H1 (cell line): ENCODE measurements around the gene TMTC2. TPM values are rescaled to one million over a fixed set of nuclear protein-coding genes. Genes with fewer than 3 reads are reported as not detected.

Experiments
- CTCF ChIA-PET: fragments of 300-600 bp; sonication (Branson Sonifier 250); formaldehyde crosslinking; loops from one replicate; lab custom pipeline; 2021; ENCODE audit not compliant: partially characterized antibody; lab: Charles Lee
- POLR2A ChIA-PET: fragments of 300-600 bp; sonication (Branson Sonifier 250); formaldehyde crosslinking; loops from one replicate; lab custom pipeline; 2021; ENCODE audit warnings: inconsistent platforms; ENCODE audit not compliant: partially characterized antibody; lab: Charles Lee
- DNase-seq, 2 experiments: peaks; one replicate each; pipeline versions ENCODE4 v3.0.0 to v3.0.0-alpha.2; 2010 to 2022; ENCODE audit warnings: low spot score in 2 of 2, low read depth in 1 of 2, mixed read lengths in 1 of 2
- FAIRE-seq: peaks from 2 replicates; lab custom pipeline; 2011; peaks lifted over from hg19 to GRCh38; lab: Jason Lieb, UNC
- H2AFZ ChIP-seq: 2 replicates; pipeline ENCODE4 v1.8.1; 2012; ENCODE audit warnings: low read length, inconsistent platforms
- H2AK5ac ChIP-seq: 2 replicates; pipeline ENCODE4 v1.6.1; 2013; ENCODE audit warnings: low read depth, low read length
- H2BK120ac ChIP-seq: replicated peaks from 2 replicates; pipeline ENCODE3; 2013; ENCODE audit warnings: low read depth, low read length, inconsistent platforms
- H2BK12ac ChIP-seq: 2 replicates; pipeline ENCODE4 v1.6.1; 2013; ENCODE audit warnings: low read depth, low read length
- H2BK15ac ChIP-seq: 2 replicates; pipeline ENCODE4 v1.6.1; 2013; ENCODE audit warnings: low read length
- H2BK20ac ChIP-seq: 2 replicates; pipeline ENCODE4 v1.6.1; 2013; ENCODE audit warnings: low read length
- H2BK5ac ChIP-seq: 2 replicates; pipeline ENCODE4 v1.6.1; 2013; ENCODE audit warnings: low read depth, low read length
- H3K14ac ChIP-seq: 2 replicates; pipeline ENCODE4 v1.6.1; 2013; ENCODE audit warnings: inconsistent platforms; ENCODE audit not compliant: insufficient read length
- H3K18ac ChIP-seq: 2 replicates; pipeline ENCODE4 v1.6.1; 2013; ENCODE audit warnings: low read length; ENCODE audit errors: extremely low read depth
- H3K23ac ChIP-seq: 2 replicates; pipeline ENCODE4 v1.6.1; 2013; ENCODE audit warnings: inconsistent platforms; ENCODE audit not compliant: insufficient read length
- H3K23me2 ChIP-seq: 2 replicates; pipeline ENCODE4 v1.6.1; 2013; ENCODE audit warnings: low read depth, low read length
- H3K27ac ChIP-seq: 2 replicates; pipeline ENCODE4 v1.6.1; 2011; ENCODE audit warnings: low read depth, low read length, inconsistent platforms
- H3K27me3 ChIP-seq, 4 experiments: replicated peaks in 1 of 4; 1 replicate in 1 of 4; 2 replicates in 3 of 4; pipeline versions ENCODE4 v1.6.1 to v1.8.1; 2011 to 2013; ENCODE audit warnings: low read length in 3 of 4, mild to moderate bottlenecking in 3 of 4, inconsistent platforms in 2 of 4, mixed read lengths in 2 of 4, moderate library complexity in 1 of 4; ENCODE audit not compliant: control insufficient read depth in 3 of 4, insufficient read depth in 3 of 4; ENCODE audit errors: extremely low read depth in 1 of 4
- H3K36me3 ChIP-seq, 4 experiments: 2 replicates each; pipeline versions ENCODE4 v1.6.1 to v1.8.1; 2011 to 2013; ENCODE audit warnings: mild to moderate bottlenecking in 4 of 4, low read length in 3 of 4, moderate library complexity in 2 of 4, control low read depth in 1 of 4, inconsistent platforms in 1 of 4; ENCODE audit not compliant: insufficient read depth in 4 of 4, control insufficient read depth in 2 of 4
- H3K4ac ChIP-seq: replicated peaks from 2 replicates; pipeline ENCODE3; 2013; ENCODE audit warnings: low read length, low read depth, mixed read lengths, inconsistent platforms; ENCODE audit not compliant: insufficient read length
- H3K4me1 ChIP-seq, 4 experiments: replicated peaks in 1 of 4; 1 replicate in 1 of 4; 2 replicates in 3 of 4; pipeline versions ENCODE4 v1.6.1 to v1.8.1; 2011 to 2013; ENCODE audit warnings: low read length in 3 of 4, inconsistent platforms in 2 of 4, mixed read lengths in 1 of 4; ENCODE audit not compliant: insufficient read depth in 4 of 4, control insufficient read depth in 3 of 4
- H3K4me2 ChIP-seq, 2 experiments: 2 replicates each; pipeline versions ENCODE4 v1.6.1 to v1.8.1; 2011 to 2013; ENCODE audit warnings: low read depth in 2 of 2, low read length in 2 of 2, control low read depth in 1 of 2, inconsistent platforms in 1 of 2, mild to moderate bottlenecking in 1 of 2; ENCODE audit not compliant: insufficient read depth in 1 of 2
- H3K4me3 ChIP-seq, 4 experiments: fragments of 200-600, 300-600 bp in 1 of 4; sonication (generic), shearing (Covaris generic), sonication (Bioruptor Twin) in 1 of 4; 2 replicates each; pipeline versions ENCODE4 v1.5.1 to v1.8.1; 2011 to 2016; ENCODE audit warnings: low read length in 4 of 4, low read depth in 3 of 4, control low read depth in 2 of 4, inconsistent platforms in 2 of 4, mild to moderate bottlenecking in 2 of 4, mixed read lengths in 1 of 4, moderate library complexity in 1 of 4; ENCODE audit not compliant: insufficient read depth in 2 of 4; ENCODE audit errors: extremely low read depth in 1 of 4
- H3K56ac ChIP-seq: replicated peaks from 2 replicates; pipeline ENCODE3; 2013; ENCODE audit warnings: low read depth, mild to moderate bottlenecking, mixed read lengths, low read length, inconsistent platforms; ENCODE audit not compliant: insufficient read length
- H3K79me1 ChIP-seq: 2 replicates; pipeline ENCODE4 v1.6.1; 2013; ENCODE audit warnings: low read depth, low read length, control low read depth
- H3K79me2 ChIP-seq, 2 experiments: 2 replicates each; pipeline versions ENCODE4 v1.6.1 to v1.8.1; 2012 to 2013; ENCODE audit warnings: low read length in 2 of 2, mild to moderate bottlenecking in 2 of 2, inconsistent platforms in 1 of 2; ENCODE audit not compliant: insufficient read depth in 2 of 2, control insufficient read depth in 1 of 2
- H3K9ac ChIP-seq, 4 experiments: replicated peaks in 1 of 4; 1 replicate in 1 of 4; 2 replicates in 3 of 4; pipeline versions ENCODE4 v1.6.1 to v1.8.1; 2011 to 2013; ENCODE audit warnings: low read depth in 3 of 4, low read length in 3 of 4, control low read depth in 2 of 4, mild to moderate bottlenecking in 2 of 4, moderate library complexity in 2 of 4, inconsistent platforms in 1 of 4; ENCODE audit errors: extremely low read depth in 1 of 4
- H3K9me3 ChIP-seq, 2 experiments: 2 replicates each; pipeline versions ENCODE4 v1.6.1 to v1.8.1; 2012 to 2013; ENCODE audit warnings: mild to moderate bottlenecking in 2 of 2, moderate library complexity in 2 of 2, control low read depth in 1 of 2, inconsistent platforms in 1 of 2, low read depth in 1 of 2, low read length in 1 of 2, mixed read lengths in 1 of 2; ENCODE audit not compliant: insufficient read depth in 2 of 2
- H4K20me1 ChIP-seq, 2 experiments: replicated peaks in 1 of 2; 2 replicates each; pipeline versions ENCODE3 to v1.8.1; 2011 to 2013; ENCODE audit warnings: inconsistent platforms in 2 of 2, low read length in 2 of 2, mild to moderate bottlenecking in 1 of 2; ENCODE audit not compliant: insufficient read depth in 2 of 2, control insufficient read depth in 1 of 2
- H4K5ac ChIP-seq: 2 replicates; pipeline ENCODE4 v1.6.1; 2013; ENCODE audit warnings: low read length, low read depth, mixed read lengths, inconsistent platforms; ENCODE audit not compliant: insufficient read length
- H4K8ac ChIP-seq: 2 replicates; pipeline ENCODE4 v1.8.0; 2013; ENCODE audit warnings: mild to moderate bottlenecking, moderate library complexity, low read length, inconsistent platforms; ENCODE audit not compliant: insufficient read depth; ENCODE audit errors: extremely low read depth
- H4K91ac ChIP-seq: replicated peaks from 2 replicates; pipeline ENCODE3; 2013; ENCODE audit warnings: low read length, mixed read lengths, inconsistent platforms; ENCODE audit not compliant: insufficient read length
- ATF3 ChIP-seq: IDR thresholded peaks from 2 replicates; pipeline ENCODE4 v1.6.1; 2011; ENCODE audit warnings: low read depth, mild to moderate bottlenecking, low read length; ENCODE audit not compliant: insufficient read depth
- CHD2 ChIP-seq: IDR thresholded peaks from 2 replicates; pipeline ENCODE4 v1.6.1; 2012; ENCODE audit warnings: low read length, improper control_type of control experiment
- EP300 ChIP-seq, 2 experiments: IDR thresholded peaks; 1 replicate in 1 of 2; 2 replicates in 1 of 2; pipeline ENCODE4 v1.6.1; 2011 to 2012; ENCODE audit warnings: low read depth in 2 of 2, low read length in 2 of 2, mild to moderate bottlenecking in 2 of 2, borderline replicate concordance in 1 of 2, inconsistent platforms in 1 of 2, moderate library complexity in 1 of 2
- EZH2 ChIP-seq: fragments of 200-600 bp; sonication (generic); IDR thresholded peaks from 2 replicates; pipeline ENCODE4 v1.7.1; 2012; ENCODE audit warnings: low read depth, mild to moderate bottlenecking, moderate library complexity, low read length, inconsistent platforms; ENCODE audit not compliant: severe bottlenecking
- KDM4A ChIP-seq: IDR thresholded peaks from one replicate; pipeline ENCODE4 v1.7.1; 2012; ENCODE audit warnings: low read depth, mild to moderate bottlenecking, moderate library complexity, low read length, inconsistent platforms; ENCODE audit not compliant: severe bottlenecking
- PHF8 ChIP-seq: fragments of 200-600 bp; sonication (generic); conservative IDR thresholded peaks from 2 replicates; pipeline ENCODE4 v1.7.1; 2012; ENCODE audit warnings: low read depth, mild to moderate bottlenecking, inconsistent platforms, low read length, moderate library complexity
- RNF2 ChIP-seq: fragments of 200-900, 300-1000 bp; sonication (generic); IDR thresholded peaks from 2 replicates; pipeline ENCODE4 v1.7.1; 2016; ENCODE audit warnings: borderline replicate concordance, low read depth, mild to moderate bottlenecking, antibody characterized with exemption, low read length; ENCODE audit not compliant: poor library complexity, severe bottlenecking; ENCODE audit errors: missing control alignments
- polyA plus RNA-seq, 7 experiments: library from polyadenylated mRNA; depleted of rRNA in 3 of 7; stranded (reverse) in 5 of 7; unstranded in 2 of 7; fragments of >200 nt in 5 of 7; fragments of 200-250 nt in 2 of 7; gene quantifications; 1 replicate in 5 of 7; 2 replicates in 1 of 7; 4 replicates in 1 of 7; pipeline versions ENCODE4 v1.2.1 to v1.2.3, GENCODE V29; 2011 to 2013; ENCODE audit warnings: missing spikeins in 2 of 7, mixed read lengths in 2 of 7
- total RNA-seq: library from RNA; stranded (reverse); fragmentation: NEBNext Ultra II Directional; extraction: Animal tissue kit (Norgen Biotek cat#: 25700); gene quantifications from 2 replicates; pipeline ENCODE4 v1.2.1, GENCODE V29; 2021

TMTC2 gene
- total and polyA plus RNA-seq, 2 of the 8 experiments (the other 6 are each of a cell fraction or from before 2014, with no cell fraction given), result 2.3 to 3.9 TPM

GRCh38 chr12:82870771-82871377, 184.2 kb downstream of the TMTC2 start:
- Histone ChIP-seq H4K20me1 (no peaks in the 10 kb centered on the region), H4K5ac (no peak overlapping the region), H3K4me3 (no peak overlapping the region), H4K8ac (no peak overlapping the region), H2BK15ac (no peak overlapping the region), H3K4ac (no peak overlapping the region), H2BK5ac (no peak overlapping the region), H2BK120ac (no peak overlapping the region), H3K14ac (no peak overlapping the region), H2AK5ac (no peak overlapping the region), H3K23me2 (no peaks in the 10 kb centered on the region; the same call in 1 of the 2 replicates), H4K91ac (no peak overlapping the region), H3K27me3 (no peaks in the 10 kb centered on the region), H2AFZ (no peak overlapping the region), H3K4me1 (peaks cover 0 to 13% (median 7%) of the 10 kb centered on the region in 4 experiments; a peak in 6 of 7 replicates), H3K36me3 (no peaks in the 10 kb centered on the region), H3K56ac (no peak overlapping the region), H3K9ac (no peak overlapping the region), H3K79me2 (0 out of 4 replicates have a peak, but pooled peaks cover 0 to 3% of the 10 kb centered on the region in 2 experiments), H3K9me3 (no peaks in the 10 kb centered on the region), H3K79me1 (no peaks in the 10 kb centered on the region), H3K27ac (no peak overlapping the region), H2BK12ac (no peak overlapping the region), H3K4me2 (no peak overlapping the region), H3K18ac (no peak overlapping the region), H3K23ac (no peak overlapping the region), H2BK20ac (no peak overlapping the region)
- DNase-seq (no peak), FAIRE-seq (no peak)
- POLR2A ChIA-PET, result no interaction called here
- CTCF ChIA-PET, result interaction anchor here (0.7 to 1.0 kb wide), 2 partner anchors 14 to 561 kb away, joined by 3 to 5 read pairs; no protein-coding TSS in a partner anchor
- TF ChIP-seq CHD2 (no peak), PHF8 (no peak), KDM4A (no peak), EP300 (IDR thresholded peaks at IDR 0.05; ENCODE audit: borderline replicate concordance in 1 of 2, low read depth in 2 of 2, low read length in 2 of 2) (no peak), EZH2 (no peak), ATF3 (no peak), RNF2 (no peak)
